ENCODE data around the gene BMP4.
A peak's percentile ranks its signal among the peaks of the same experiment; 100 is the strongest.

The BMP4 gene

DNA sequence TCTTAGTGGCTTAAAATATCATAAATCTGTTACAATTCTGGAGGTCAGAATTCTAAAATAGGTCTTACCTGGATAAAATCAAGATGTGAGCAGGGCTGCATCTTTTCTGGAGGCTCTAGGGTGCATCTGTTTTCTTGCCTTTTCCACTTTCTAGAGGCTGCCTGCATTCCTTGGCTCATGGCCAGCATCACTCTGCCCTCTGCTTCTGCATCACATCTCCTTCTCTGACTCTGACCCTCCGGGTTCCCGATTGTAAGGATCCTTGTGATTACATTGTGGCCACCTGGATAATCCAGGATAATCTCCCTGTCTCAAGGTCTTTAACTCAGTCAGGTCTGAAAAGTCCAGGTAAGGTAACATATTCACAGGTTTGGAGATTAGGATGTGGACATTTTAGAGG, 11.0 kb upstream of the BMP4 start:
- no peak overlapping the region for H3K9ac ChIP-seq
- H3K27ac ChIP-seq, result no peak overlapping the region
- H3K4me3 ChIP-seq (ENCODE audit: low read depth, low read length), result no peak overlapping the region
- H3K4me2 ChIP-seq (ENCODE audit: low read length), result no peak overlapping the region
- no peaks in the 10 kb centered on the region for H3K9me3 ChIP-seq (ENCODE audit: control insufficient read depth, low read length)
- TF ChIP-seq, protein P1, sequence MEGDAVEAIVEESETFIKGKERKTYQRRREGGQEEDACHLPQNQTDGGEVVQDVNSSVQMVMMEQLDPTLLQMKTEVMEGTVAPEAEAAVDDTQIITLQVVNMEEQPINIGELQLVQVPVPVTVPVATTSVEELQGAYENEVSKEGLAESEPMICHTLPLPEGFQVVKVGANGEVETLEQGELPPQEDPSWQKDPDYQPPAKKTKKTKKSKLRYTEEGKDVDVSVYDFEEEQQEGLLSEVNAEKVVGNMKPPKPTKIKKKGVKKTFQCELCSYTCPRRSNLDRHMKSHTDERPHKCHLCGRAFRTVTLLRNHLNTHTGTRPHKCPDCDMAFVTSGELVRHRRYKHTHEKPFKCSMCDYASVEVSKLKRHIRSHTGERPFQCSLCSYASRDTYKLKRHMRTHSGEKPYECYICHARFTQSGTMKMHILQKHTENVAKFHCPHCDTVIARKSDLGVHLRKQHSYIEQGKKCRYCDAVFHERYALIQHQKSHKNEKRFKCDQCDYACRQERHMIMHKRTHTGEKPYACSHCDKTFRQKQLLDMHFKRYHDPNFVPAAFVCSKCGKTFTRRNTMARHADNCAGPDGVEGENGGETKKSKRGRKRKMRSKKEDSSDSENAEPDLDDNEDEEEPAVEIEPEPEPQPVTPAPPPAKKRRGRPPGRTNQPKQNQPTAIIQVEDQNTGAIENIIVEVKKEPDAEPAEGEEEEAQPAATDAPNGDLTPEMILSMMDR (IDR thresholded peaks at IDR 0.05), result no peak
- no peak overlapping the region for H2AFZ ChIP-seq
- H3K27me3 ChIP-seq (ENCODE audit: control insufficient read depth, insufficient read depth, low read length), result peaks cover 3% of the 10 kb centered on the region
- no peaks in the 10 kb centered on the region for H3K4me1 ChIP-seq
- H3K79me2 ChIP-seq, result no peaks in the 10 kb centered on the region
- no peaks in the 10 kb centered on the region for H3K36me3 ChIP-seq (ENCODE audit: control insufficient read depth, insufficient read depth, low read length)

DNA sequence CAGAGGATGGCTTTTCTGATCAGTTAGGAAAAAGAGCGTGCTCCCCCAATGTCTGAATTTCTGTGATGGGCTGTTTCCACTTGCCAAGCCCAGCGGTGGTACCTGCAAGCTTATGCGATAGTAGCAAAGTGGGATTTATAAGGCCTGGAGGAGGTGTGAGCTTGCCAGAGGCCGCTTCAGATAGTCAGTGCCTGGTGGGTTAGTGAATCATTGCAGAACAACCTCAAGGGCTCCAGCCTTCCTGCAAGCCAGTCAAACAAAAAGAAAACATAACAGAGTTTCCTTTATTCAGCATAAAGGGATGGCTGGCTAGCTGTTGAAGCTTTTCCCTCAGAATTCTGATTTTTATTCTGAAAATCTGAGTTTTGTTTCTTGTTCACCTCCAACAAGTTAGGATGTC, 7.6 kb upstream of the BMP4 start:
- TF ChIP-seq, protein P1 (IDR thresholded peaks at IDR 0.05), result no peak
- no peaks in the 10 kb centered on the region for H3K79me2 ChIP-seq
- H3K27me3 ChIP-seq (ENCODE audit: control insufficient read depth, insufficient read depth, low read length), result peaks cover 3% of the 10 kb centered on the region
- H2AFZ ChIP-seq, result no peak overlapping the region
- H3K9me3 ChIP-seq (ENCODE audit: control insufficient read depth, low read length), result no peaks in the 10 kb centered on the region
- H3K36me3 ChIP-seq (ENCODE audit: control insufficient read depth, insufficient read depth, low read length), result no peaks in the 10 kb centered on the region
- H3K4me1 ChIP-seq, result no peaks in the 10 kb centered on the region
- no peak overlapping the region for H3K27ac ChIP-seq
- H3K9ac ChIP-seq, result no peak overlapping the region
- no peak overlapping the region for H3K4me2 ChIP-seq (ENCODE audit: low read length)
- no peak overlapping the region for H3K4me3 ChIP-seq (ENCODE audit: low read depth, low read length)

DNA sequence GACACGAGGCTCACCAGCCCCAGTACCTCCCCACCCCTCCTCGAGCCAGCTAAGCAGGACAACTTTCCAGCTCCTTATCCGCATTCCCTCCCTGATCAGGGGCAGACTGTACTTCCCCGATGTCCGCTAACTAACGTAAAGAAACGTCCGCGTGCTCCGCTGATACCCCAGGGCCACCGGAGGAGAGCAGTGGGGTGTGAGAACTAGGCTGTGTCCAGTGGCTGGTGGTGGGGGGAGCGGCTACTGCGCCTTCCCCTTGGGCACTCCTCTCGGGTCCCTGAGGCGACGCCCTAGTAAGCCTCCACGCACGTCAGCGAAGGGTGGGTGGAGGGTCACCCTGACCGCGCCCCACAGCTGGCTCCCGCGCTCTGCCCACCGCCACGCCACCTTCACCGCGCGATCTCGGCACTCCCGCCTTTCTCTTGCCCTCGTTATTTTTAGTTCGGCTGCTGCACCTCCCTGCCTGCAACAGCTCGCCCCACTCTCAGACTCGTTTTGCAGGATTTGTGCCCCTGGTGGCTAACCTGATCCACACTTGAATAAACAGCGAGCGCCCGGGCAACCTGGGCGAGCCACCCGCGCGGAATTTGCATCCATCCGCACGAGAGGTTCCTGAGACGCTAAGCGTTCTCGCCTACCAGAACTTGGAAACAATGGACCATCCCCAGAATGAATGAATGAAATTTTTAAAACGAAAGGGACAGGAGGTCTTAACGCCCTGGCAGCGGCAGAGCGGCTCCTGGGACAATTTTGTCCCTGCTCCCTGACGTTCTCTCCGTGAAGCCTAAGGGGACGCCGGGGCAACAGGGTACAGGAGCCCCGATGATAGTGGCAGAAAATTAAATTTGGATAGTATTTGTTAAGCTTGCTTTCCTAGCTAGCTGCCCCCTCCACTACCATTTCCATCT, 6.9 kb upstream of the BMP4 start:
- H3K36me3 ChIP-seq (ENCODE audit: control insufficient read depth, insufficient read depth, low read length), result no peaks in the 10 kb centered on the region
- H3K4me3 ChIP-seq (ENCODE audit: low read depth, low read length), result peak overlapping the region; percentile 38

DNA sequence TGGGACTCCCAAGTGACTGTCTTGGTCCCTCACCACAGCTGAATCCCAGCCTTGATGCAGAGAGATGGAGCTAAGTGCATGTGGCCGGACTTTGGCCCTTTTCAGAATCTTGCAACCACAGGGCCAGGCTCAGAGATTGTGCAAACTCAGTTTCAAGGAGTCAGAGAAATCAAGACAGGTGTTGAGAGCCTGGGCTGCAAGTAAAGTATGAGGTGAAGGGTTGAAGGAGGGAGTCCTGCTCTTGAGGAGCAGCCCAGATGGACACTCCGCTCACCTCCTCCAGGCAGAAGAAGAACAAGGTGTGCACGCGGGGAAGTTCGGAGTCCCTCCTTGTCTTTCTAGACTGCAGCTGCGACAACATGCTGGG, 6.3 kb upstream of the BMP4 start:
- Histone ChIP-seq H3K79me2 (no peaks in the 10 kb centered on the region), H3K4me1 (no peaks in the 10 kb centered on the region), H3K36me3 (ENCODE audit: control insufficient read depth, insufficient read depth, low read length) (no peaks in the 10 kb centered on the region), H3K9me3 (ENCODE audit: control insufficient read depth, low read length) (no peaks in the 10 kb centered on the region), H3K4me3 (ENCODE audit: low read depth, low read length) (no peak overlapping the region), H3K27me3 (ENCODE audit: control insufficient read depth, insufficient read depth, low read length) (peaks cover 3% of the 10 kb centered on the region), H3K4me2 (ENCODE audit: low read length) (no peak overlapping the region), H3K9ac (no peak overlapping the region), H3K27ac (no peak overlapping the region), H2AFZ (peak overlapping the region; percentile 41)
- TF ChIP-seq, protein P1 (IDR thresholded peaks at IDR 0.05), result no peak

More for the DNA sequence above, 6.9 kb upstream of the BMP4 start:
- H2AFZ ChIP-seq, result peak overlapping the region; percentile 41
- TF ChIP-seq, protein P1 (IDR thresholded peaks at IDR 0.05), result peak; percentile 22
- no peak overlapping the region for H3K27ac ChIP-seq
- peak overlapping the region; percentile 76 for H3K4me2 ChIP-seq (ENCODE audit: low read length)
- H3K9me3 ChIP-seq (ENCODE audit: control insufficient read depth, low read length), result no peaks in the 10 kb centered on the region
- peaks cover 3% of the 10 kb centered on the region for H3K27me3 ChIP-seq (ENCODE audit: control insufficient read depth, insufficient read depth, low read length)
- H3K9ac ChIP-seq, result no peak overlapping the region
- no peaks in the 10 kb centered on the region for H3K79me2 ChIP-seq
- H3K4me1 ChIP-seq, result no peaks in the 10 kb centered on the region

DNA sequence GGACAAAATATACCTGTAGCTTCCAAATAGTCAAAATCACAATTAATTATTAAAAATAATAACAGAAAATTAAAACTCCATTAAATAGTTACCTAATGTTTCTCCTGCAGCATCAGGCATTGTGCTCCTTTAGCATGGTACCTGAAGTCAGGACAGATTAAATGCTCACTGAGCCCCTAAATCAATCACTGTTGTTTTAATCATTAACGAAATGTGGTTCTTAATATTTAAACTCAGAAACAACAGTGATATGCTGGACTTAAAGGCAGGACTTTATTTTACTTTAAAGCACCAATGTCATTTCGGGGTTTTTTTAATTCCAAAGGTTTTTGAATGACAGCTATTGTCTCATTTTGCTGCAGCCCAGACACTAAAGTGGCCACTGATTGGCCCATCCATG, 2.0 kb upstream of the BMP4 start:
- Histone ChIP-seq H3K4me2 (ENCODE audit: low read length) (no peak overlapping the region), H3K9ac (no peak overlapping the region), H3K36me3 (ENCODE audit: control insufficient read depth, insufficient read depth, low read length) (no peaks in the 10 kb centered on the region), H3K79me2 (no peaks in the 10 kb centered on the region), H3K4me1 (peaks cover 6% of the 10 kb centered on the region), H3K27ac (no peak overlapping the region), H3K4me3 (ENCODE audit: low read depth, low read length) (no peak overlapping the region), H3K9me3 (ENCODE audit: control insufficient read depth, low read length) (no peaks in the 10 kb centered on the region), H2AFZ (no peak overlapping the region), H3K27me3 (ENCODE audit: control insufficient read depth, insufficient read depth, low read length) (no peaks in the 10 kb centered on the region)
- TF ChIP-seq, protein P1 (IDR thresholded peaks at IDR 0.05), result no peak

Measured in parathyroid adenoma (tissue), 2 donors.